Body of pancreas (tissue), 4 donors: Measurements from ENCODE around the gene SEPHS2.

Source experiments
- POLR2A ChIP-seq, 3 donors: fragments of 450-650 bp; IDR thresholded peaks; one replicate each; pipeline ENCODE4 v1.6.1; 2016; ENCODE audit warnings: antibody characterized with exemption in 3 of 3, mild to moderate bottlenecking in 2 of 3
- TF ChIP-seq, protein P1 (sequence below), 7 experiments: fragments of 450-650 bp in 4 of 7; fragments of 200-600 bp in 3 of 7; sonication (generic) in 3 of 7; IDR thresholded peaks; one replicate each; pipeline ENCODE4 v1.5.1; 2016 to 2019; ENCODE audit warnings: antibody characterized with exemption in 7 of 7

DNA sequence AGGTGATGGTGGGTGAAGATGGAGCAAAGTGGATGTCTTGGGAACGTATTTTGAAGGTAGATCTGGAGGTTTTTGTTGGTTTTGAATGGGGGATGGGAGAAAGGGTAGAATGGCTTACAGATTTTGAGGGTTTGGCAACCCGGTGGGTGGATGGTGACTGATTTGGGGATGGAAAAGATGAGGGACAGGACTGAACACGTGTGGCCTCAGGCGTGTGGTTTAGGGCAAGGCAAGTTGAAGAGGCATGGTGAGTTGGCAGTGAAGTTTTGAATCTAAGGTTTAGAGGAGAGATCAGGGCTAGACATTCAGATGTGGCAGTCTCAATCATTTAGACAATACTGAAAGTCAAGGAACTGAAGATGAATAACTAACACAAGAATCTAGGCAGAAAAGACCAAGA, 10.8 kb downstream of the SEPHS2 start:
- TF ChIP-seq, protein P1, sequence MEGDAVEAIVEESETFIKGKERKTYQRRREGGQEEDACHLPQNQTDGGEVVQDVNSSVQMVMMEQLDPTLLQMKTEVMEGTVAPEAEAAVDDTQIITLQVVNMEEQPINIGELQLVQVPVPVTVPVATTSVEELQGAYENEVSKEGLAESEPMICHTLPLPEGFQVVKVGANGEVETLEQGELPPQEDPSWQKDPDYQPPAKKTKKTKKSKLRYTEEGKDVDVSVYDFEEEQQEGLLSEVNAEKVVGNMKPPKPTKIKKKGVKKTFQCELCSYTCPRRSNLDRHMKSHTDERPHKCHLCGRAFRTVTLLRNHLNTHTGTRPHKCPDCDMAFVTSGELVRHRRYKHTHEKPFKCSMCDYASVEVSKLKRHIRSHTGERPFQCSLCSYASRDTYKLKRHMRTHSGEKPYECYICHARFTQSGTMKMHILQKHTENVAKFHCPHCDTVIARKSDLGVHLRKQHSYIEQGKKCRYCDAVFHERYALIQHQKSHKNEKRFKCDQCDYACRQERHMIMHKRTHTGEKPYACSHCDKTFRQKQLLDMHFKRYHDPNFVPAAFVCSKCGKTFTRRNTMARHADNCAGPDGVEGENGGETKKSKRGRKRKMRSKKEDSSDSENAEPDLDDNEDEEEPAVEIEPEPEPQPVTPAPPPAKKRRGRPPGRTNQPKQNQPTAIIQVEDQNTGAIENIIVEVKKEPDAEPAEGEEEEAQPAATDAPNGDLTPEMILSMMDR (IDR thresholded peaks at IDR 0.05): no peak
- no peak for TF ChIP-seq POLR2A (IDR thresholded peaks at IDR 0.05)
